CD14-positive monocyte (primary cell): ENCODE results near the gene HERPUD2. TPM values are rescaled to one million over a fixed set of nuclear protein-coding genes. Genes with fewer than 3 reads are reported as not detected.

Source experiments
- DNase-seq, 3 donors: peaks; one replicate each; pipeline ENCODE4 v3.0.0-alpha.2; 2011 to 2022
- H2AFZ ChIP-seq: 2 replicates; pipeline ENCODE4 v1.6.0; 2012; ENCODE audit warnings: mild to moderate bottlenecking, low read depth, low read length, inconsistent platforms; ENCODE audit not compliant: insufficient read depth, poor library complexity, severe bottlenecking
- H3K27ac ChIP-seq, 2 donors: 1 replicate in 1 of 2; 2 replicates in 1 of 2; pipeline ENCODE4 v1.5.1; 2012 to 2013; ENCODE audit warnings: low read length in 2 of 2, control low read depth in 1 of 2, inconsistent platforms in 1 of 2, low read depth in 1 of 2, mild to moderate bottlenecking in 1 of 2
- H3K27me3 ChIP-seq, 2 donors: one replicate each; pipeline versions ENCODE4 v1.6.0 to v1.6.1; 2011 to 2013; ENCODE audit warnings: low read length in 2 of 2; ENCODE audit not compliant: control insufficient read depth in 2 of 2, insufficient read depth in 2 of 2
- H3K36me3 ChIP-seq, 2 donors: replicated peaks in 1 of 2; 1 replicate in 1 of 2; 2 replicates in 1 of 2; pipeline versions ENCODE4 v1.5.1 to v1.6.1; 2012 to 2013; ENCODE audit warnings: low read length in 2 of 2, control low read depth in 1 of 2, inconsistent platforms in 1 of 2, mild to moderate bottlenecking in 1 of 2; ENCODE audit not compliant: insufficient read depth in 2 of 2, control insufficient read depth in 1 of 2
- H3K4me1 ChIP-seq, 2 donors: 1 replicate in 1 of 2; 2 replicates in 1 of 2; pipeline versions ENCODE4 v1.5.1 to v1.6.1; 2012 to 2013; ENCODE audit warnings: low read length in 2 of 2, control low read depth in 1 of 2, inconsistent platforms in 1 of 2, mild to moderate bottlenecking in 1 of 2, moderate library complexity in 1 of 2; ENCODE audit not compliant: insufficient read depth in 2 of 2, control insufficient read depth in 1 of 2
- H3K4me2 ChIP-seq: replicated peaks from 2 replicates; pipeline ENCODE3; 2012; ENCODE audit warnings: low read length, moderate library complexity, mild to moderate bottlenecking; ENCODE audit not compliant: poor library complexity, severe bottlenecking; ENCODE audit errors: extremely low read depth
- H3K4me3 ChIP-seq, 3 experiments: fragments of 200-600 bp in 1 of 3; sonication (generic) in 1 of 3; replicated peaks in 1 of 3; 1 replicate in 2 of 3; 2 replicates in 1 of 3; pipeline ENCODE4 v1.5.1; 2011 to 2013; ENCODE audit warnings: low read length in 3 of 3, mild to moderate bottlenecking in 3 of 3, control low read depth in 2 of 3, low read depth in 2 of 3, inconsistent platforms in 1 of 3, moderate library complexity in 1 of 3
- H3K79me2 ChIP-seq: 2 replicates; pipeline ENCODE4 v1.6.0; 2012; ENCODE audit warnings: mild to moderate bottlenecking, control low read depth, inconsistent platforms, low read length, moderate library complexity; ENCODE audit not compliant: insufficient read depth
- H3K9ac ChIP-seq: 2 replicates; pipeline ENCODE4 v1.6.0; 2017; ENCODE audit warnings: low read length, mild to moderate bottlenecking; ENCODE audit not compliant: insufficient read depth, poor library complexity, severe bottlenecking
- H3K9me3 ChIP-seq, 2 donors: replicated peaks in 1 of 2; 1 replicate in 1 of 2; 2 replicates in 1 of 2; pipeline versions ENCODE4 v1.5.1 to v1.6.1; 2012 to 2013; ENCODE audit warnings: low read length in 2 of 2, control low read depth in 1 of 2; ENCODE audit not compliant: control insufficient read depth in 1 of 2, insufficient read depth in 1 of 2
- H4K20me1 ChIP-seq: 2 replicates; pipeline ENCODE4 v1.6.0; 2012; ENCODE audit warnings: mild to moderate bottlenecking, low read length, control low read depth, moderate library complexity; ENCODE audit not compliant: insufficient read depth
- H3K27ac Mint-ChIP-seq, 7 donors: one replicate each; pipeline ENCODE4 v1.8.0; 2020; ENCODE audit warnings: mild to moderate bottlenecking in 7 of 7, mixed read lengths in 7 of 7, moderate library complexity in 6 of 7, inconsistent platforms in 2 of 7
- H3K27me3 Mint-ChIP-seq, 3 donors: one replicate each; pipeline ENCODE4 v1.8.0; 2021 to 2022; ENCODE audit warnings: low read depth in 3 of 3, mild to moderate bottlenecking in 3 of 3, mixed read lengths in 3 of 3, moderate library complexity in 3 of 3, inconsistent platforms in 1 of 3
- H3K36me3 Mint-ChIP-seq, 2 donors: one replicate each; pipeline ENCODE4 v1.8.0; 2020; ENCODE audit warnings: mixed read lengths in 2 of 2, inconsistent platforms in 1 of 2, mild to moderate bottlenecking in 1 of 2
- H3K4me1 Mint-ChIP-seq: one replicate; pipeline ENCODE4 v1.8.0; 2020; ENCODE audit warnings: mild to moderate bottlenecking, mixed read lengths
- H3K4me3 Mint-ChIP-seq, 2 donors: one replicate each; pipeline ENCODE4 v1.8.0; 2020; ENCODE audit warnings: mild to moderate bottlenecking in 2 of 2, mixed read lengths in 2 of 2, moderate library complexity in 1 of 2
- H3K9me3 Mint-ChIP-seq, 7 donors: one replicate each; pipeline ENCODE4 v1.8.0; 2020 to 2022; ENCODE audit warnings: mixed read lengths in 7 of 7, mild to moderate bottlenecking in 6 of 7, moderate library complexity in 6 of 7, inconsistent platforms in 2 of 7
- CTCF ChIP-seq: fragments of 200-600 bp; IDR thresholded peaks from one replicate; pipeline ENCODE4 v1.8.0; 2022; ENCODE audit warnings: antibody characterized with exemption, mild to moderate bottlenecking
- WGBS: methylation state at CpG from one replicate; pipeline ENCODE4 v1.1.5; 2013; ENCODE audit warnings: missing lambda C conversion rate; ENCODE audit not compliant: insufficient coverage; 5-methylcytosine and 5-hydroxymethylcytosine counted together
- intact Hi-C, 2 donors: fragments of 100-400 bp; cut with micrococcal nuclease; formaldehyde crosslinking; loops; one replicate each; pipeline versions ENCODE4 v1.15.0 to v1.15.1; 2023
- polyA plus RNA-seq, 3 donors: library from polyadenylated mRNA; depleted of rRNA in 1 of 3; unstranded in 2 of 3; stranded (reverse) in 1 of 3; fragments of 300-500 nt in 2 of 3; fragments of >200 nt in 1 of 3; fragmentation: Illumina TruSeq in 2 of 3; gene quantifications; 1 replicate in 2 of 3; 2 replicates in 1 of 3; pipeline ENCODE4 v1.2.3, GENCODE V29; 2012 to 2021

HERPUD2 gene
- polyA plus RNA-seq, 3 donors, result 36.1 to 40.9 (median 36.4) TPM

DNA sequence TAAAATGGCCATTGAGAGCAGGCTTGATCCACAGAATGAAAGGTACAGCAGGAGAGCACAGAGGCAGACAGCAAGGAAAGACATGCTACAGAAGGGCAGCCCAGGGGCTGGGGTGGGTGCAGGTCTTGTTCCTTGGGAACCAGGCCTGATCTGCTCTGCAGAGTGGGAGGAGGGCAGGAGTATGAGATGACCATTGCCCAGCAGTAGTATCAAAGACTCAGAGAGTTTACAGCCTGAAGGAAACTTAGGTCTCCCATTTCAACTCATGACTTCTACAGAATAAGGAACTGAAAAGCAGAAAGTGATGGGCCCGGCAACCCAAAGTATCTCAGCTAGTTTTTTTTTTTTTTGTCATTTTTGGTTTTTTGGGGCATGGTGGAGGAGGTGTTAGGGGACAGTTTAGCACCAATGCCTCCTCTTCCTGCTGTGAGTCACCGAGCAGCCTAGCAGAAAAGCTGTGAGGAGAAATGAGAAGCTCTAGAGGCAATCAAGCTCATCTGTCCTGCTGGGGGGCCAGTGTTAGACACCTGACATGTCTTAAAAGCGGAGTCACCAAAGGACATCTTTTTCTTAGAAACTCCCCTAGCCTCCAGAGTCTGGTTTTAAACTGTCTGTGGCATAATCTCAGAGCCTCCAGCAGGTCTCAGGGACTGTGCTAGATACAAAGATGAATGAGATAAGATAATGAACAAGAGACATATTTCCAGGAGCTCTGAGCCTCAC lies 34.3 kb upstream of the HERPUD2 start:
- no peaks in the 10 kb centered on the region for H3K36me3 Mint-ChIP-seq
- no peak overlapping the region for H2AFZ ChIP-seq
- no peaks in the 10 kb centered on the region for H3K36me3 ChIP-seq
- H3K9me3 Mint-ChIP-seq, result peaks cover 0 to 2% (median 0%) of the 10 kb centered on the region in 7 donors
- 40% methylated on average over 1 of the region's 3 CpGs for WGBS
- peak in 2 of 3 donors; percentile 8 to 23 for DNase-seq
- H3K27ac ChIP-seq, result no peak overlapping the region
- peaks cover 0 to 3% (median 1%) of the 10 kb centered on the region in 3 donors for H3K27me3 Mint-ChIP-seq
- H3K4me2 ChIP-seq, result no peak overlapping the region
- no peak overlapping the region for H3K4me3 Mint-ChIP-seq
- no peak overlapping the region for H3K9ac ChIP-seq
- no peak overlapping the region for H3K4me3 ChIP-seq
- no peaks in the 10 kb centered on the region for H3K27me3 ChIP-seq
- no peak for TF ChIP-seq CTCF
- H3K27ac Mint-ChIP-seq, result peak overlapping the region in 4 of 7 donors; percentile 37 to 88 (median 57)
- H3K9me3 ChIP-seq, result no peaks in the 10 kb centered on the region
- H3K79me2 ChIP-seq, result no peaks in the 10 kb centered on the region
- H3K4me1 ChIP-seq, result peaks cover 12 to 18% of the 10 kb centered on the region in 2 donors
- intact Hi-C loops, result no loop called here
- no peaks in the 10 kb centered on the region for H4K20me1 ChIP-seq
- peaks cover 21% of the 10 kb centered on the region for H3K4me1 Mint-ChIP-seq

DNA sequence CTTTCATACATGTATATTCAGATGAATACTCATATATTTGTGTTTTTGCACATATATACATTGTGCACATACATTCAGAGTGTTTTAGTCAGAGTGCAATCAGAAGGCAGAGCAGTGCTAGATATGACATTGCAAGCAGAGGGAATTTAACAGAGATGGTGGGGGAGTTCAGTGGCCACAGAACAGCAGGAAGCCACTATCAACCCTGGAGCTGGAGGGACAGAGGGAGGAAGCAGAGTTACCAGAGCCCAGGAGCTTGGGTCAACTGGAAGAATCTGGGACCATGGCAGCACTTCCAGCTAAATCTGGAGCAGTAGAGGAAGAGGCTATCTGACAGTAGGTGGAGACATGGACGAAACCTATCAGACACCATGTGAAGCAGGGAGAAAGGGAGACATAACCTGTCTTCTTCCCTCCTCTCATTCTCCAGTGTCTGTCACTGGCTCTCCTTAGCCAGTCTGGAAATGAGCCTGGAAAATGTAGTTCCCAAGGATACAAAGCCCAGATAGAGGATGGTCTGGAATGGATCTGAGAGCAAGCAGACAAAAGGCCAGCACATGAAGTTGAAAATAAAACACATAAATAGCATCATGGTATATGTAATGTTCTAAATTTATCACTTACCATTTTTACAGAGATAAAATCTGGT lies 33.6 kb upstream of the HERPUD2 start:
- H3K79me2 ChIP-seq, result no peaks in the 10 kb centered on the region
- H2AFZ ChIP-seq, result no peak overlapping the region
- no peak overlapping the region for H3K4me3 ChIP-seq
- Mint-ChIP-seq H3K4me3 (no peak overlapping the region), H3K36me3 (no peaks in the 10 kb centered on the region), H3K27ac (peak overlapping the region in 5 of 7 donors; percentile 1 to 42 (median 37)), H3K4me1 (peaks cover 21% of the 10 kb centered on the region), H3K9me3 (peaks cover 0 to 2% (median 0%) of the 10 kb centered on the region in 7 donors), H3K27me3 (peaks cover 0 to 1% (median under 1%) of the 10 kb centered on the region in 3 donors)
- no peaks in the 10 kb centered on the region for H3K36me3 ChIP-seq
- H3K9ac ChIP-seq, result no peak overlapping the region
- DNase-seq, result no peak
- intact Hi-C loops, result no loop called here
- no peaks in the 10 kb centered on the region for H4K20me1 ChIP-seq
- no peak for TF ChIP-seq CTCF
- no peaks in the 10 kb centered on the region for H3K9me3 ChIP-seq
- no peak overlapping the region for H3K27ac ChIP-seq
- no peaks in the 10 kb centered on the region for H3K27me3 ChIP-seq
- peaks cover 12 to 18% of the 10 kb centered on the region in 2 donors for H3K4me1 ChIP-seq
- H3K4me2 ChIP-seq, result no peak overlapping the region
- WGBS, result no CpG with 5 or more reads among the region's 1 CpG
